ENCODE measurements around the gene GNAI3.
A peak's percentile ranks its signal among the peaks of the same experiment; 100 is the strongest.

GNAI3 gene

DNA sequence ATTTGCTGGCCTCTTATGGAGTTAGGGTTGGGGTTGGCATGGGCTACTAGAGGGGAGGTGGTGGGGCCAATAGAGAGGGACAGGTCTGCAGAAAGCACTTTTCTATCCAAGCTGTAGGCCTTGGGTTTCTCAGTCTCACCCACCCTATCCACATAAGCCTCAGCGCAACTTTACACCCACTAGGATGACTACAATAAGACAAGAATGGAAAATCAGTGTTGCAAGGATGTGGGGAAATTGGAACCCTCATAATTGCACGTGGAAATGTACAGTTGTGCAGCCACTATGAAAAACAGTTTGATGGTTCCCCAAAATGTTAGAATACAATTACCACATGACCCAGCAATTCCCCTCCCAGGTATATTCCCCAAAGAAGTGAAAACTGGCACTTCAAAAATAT, 93.4 kb downstream of the GNAI3 start:
- H3K4me1 ChIP-seq (ENCODE audit: insufficient read depth, low read length, severe bottlenecking): no peaks in the 10 kb centered on the region
- no peaks in the 10 kb centered on the region for H3F3A ChIP-seq (ENCODE audit: insufficient read depth, low read length)
- H3K4me3 ChIP-seq (ENCODE audit: low read depth, low read length, poor library complexity, severe bottlenecking): no peak overlapping the region
- no peaks in the 10 kb centered on the region for H3K79me2 ChIP-seq (ENCODE audit: insufficient read depth, low read length)
- H3K4me2 ChIP-seq (ENCODE audit: low read length): no peak overlapping the region
- no peak for TF ChIP-seq CTCF (IDR thresholded peaks at IDR 0.05; ENCODE audit: low read length)
- TF ChIP-seq EZH2 (IDR thresholded peaks at IDR 0.05; ENCODE audit: borderline replicate concordance, low read length): no peak
- no peak overlapping the region for H2AFZ ChIP-seq (ENCODE audit: low read length)
- no peak overlapping the region for H3K27ac ChIP-seq (ENCODE audit: low read depth, low read length, poor library complexity, severe bottlenecking)
- no peaks in the 10 kb centered on the region for H3K36me3 ChIP-seq (ENCODE audit: insufficient read depth, low read length)
- H4K20me1 ChIP-seq (ENCODE audit: insufficient read depth, low read length): no peaks in the 10 kb centered on the region
- no peaks in the 10 kb centered on the region for H3K9me3 ChIP-seq (ENCODE audit: low read length)
- no peaks in the 10 kb centered on the region for H3K27me3 ChIP-seq (ENCODE audit: insufficient read depth, low read length)
- no peak overlapping the region for H3K9ac ChIP-seq (ENCODE audit: low read length)
- no peaks in the 10 kb centered on the region for H3K9me2 ChIP-seq (ENCODE audit: low read depth, low read length)

DNA sequence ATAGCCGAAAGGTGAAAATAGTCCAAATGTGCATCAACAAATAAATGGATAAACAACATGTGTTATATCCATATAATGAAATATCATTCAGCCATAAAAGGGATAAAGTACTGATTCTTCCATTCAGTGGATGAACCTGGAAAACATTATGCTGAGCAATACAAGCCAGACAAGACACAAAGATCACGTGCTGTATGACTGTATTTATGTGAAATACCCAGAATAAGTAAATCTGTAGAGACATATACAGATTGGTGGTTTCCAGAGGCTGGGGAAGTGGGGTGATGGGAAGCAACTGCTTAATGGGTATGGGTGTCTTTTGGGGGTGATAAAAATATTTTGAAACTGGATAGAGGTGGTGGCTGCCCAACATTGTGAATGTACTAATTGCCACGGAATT, 94.2 kb downstream of the GNAI3 start:
- Histone ChIP-seq H4K20me1 (ENCODE audit: insufficient read depth, low read length) (no peaks in the 10 kb centered on the region), H3K4me2 (ENCODE audit: low read length) (no peak overlapping the region), H3K9me2 (ENCODE audit: low read depth, low read length) (no peaks in the 10 kb centered on the region), H3K27me3 (ENCODE audit: insufficient read depth, low read length) (no peaks in the 10 kb centered on the region), H3K4me1 (ENCODE audit: insufficient read depth, low read length, severe bottlenecking) (no peaks in the 10 kb centered on the region), H3K9me3 (ENCODE audit: low read length) (no peaks in the 10 kb centered on the region), H3K79me2 (ENCODE audit: insufficient read depth, low read length) (no peaks in the 10 kb centered on the region), H3K27ac (ENCODE audit: low read depth, low read length, poor library complexity, severe bottlenecking) (no peak overlapping the region), H2AFZ (ENCODE audit: low read length) (no peak overlapping the region), H3K9ac (ENCODE audit: low read length) (no peak overlapping the region), H3K36me3 (ENCODE audit: insufficient read depth, low read length) (no peaks in the 10 kb centered on the region), H3F3A (ENCODE audit: insufficient read depth, low read length) (no peaks in the 10 kb centered on the region), H3K4me3 (ENCODE audit: low read depth, low read length, poor library complexity, severe bottlenecking) (no peak overlapping the region)
- no peak for TF ChIP-seq CTCF (IDR thresholded peaks at IDR 0.05; ENCODE audit: low read length)
- TF ChIP-seq EZH2 (IDR thresholded peaks at IDR 0.05; ENCODE audit: borderline replicate concordance, low read length): no peak

- TF ChIP-seq CTCF (IDR thresholded peaks at IDR 0.05; ENCODE audit: low read length): peak; percentile 85
- no peak for TF ChIP-seq EZH2 (IDR thresholded peaks at IDR 0.05; ENCODE audit: borderline replicate concordance, low read length)
- H3K4me3 ChIP-seq (ENCODE audit: low read depth, low read length, poor library complexity, severe bottlenecking): no peak overlapping the region
- H3F3A ChIP-seq (ENCODE audit: insufficient read depth, low read length): no peaks in the 10 kb centered on the region
- no peak overlapping the region; the same call in 1 of the 2 replicates for H3K4me2 ChIP-seq (ENCODE audit: low read length)
- H3K27me3 ChIP-seq (ENCODE audit: insufficient read depth, low read length): no peaks in the 10 kb centered on the region
- H3K79me2 ChIP-seq (ENCODE audit: insufficient read depth, low read length): no peaks in the 10 kb centered on the region
- no peak overlapping the region for H2AFZ ChIP-seq (ENCODE audit: low read length)
- no peak overlapping the region for H3K9ac ChIP-seq (ENCODE audit: low read length)
- no peaks in the 10 kb centered on the region for H3K36me3 ChIP-seq (ENCODE audit: insufficient read depth, low read length)
- H3K4me1 ChIP-seq (ENCODE audit: insufficient read depth, low read length, severe bottlenecking): no peaks in the 10 kb centered on the region
- H4K20me1 ChIP-seq (ENCODE audit: insufficient read depth, low read length): no peaks in the 10 kb centered on the region
- H3K9me3 ChIP-seq (ENCODE audit: low read length): no peaks in the 10 kb centered on the region
- no peaks in the 10 kb centered on the region for H3K9me2 ChIP-seq (ENCODE audit: low read depth, low read length)
- H3K27ac ChIP-seq (ENCODE audit: low read depth, low read length, poor library complexity, severe bottlenecking): no peak overlapping the region
Observed at GRCh38 chr1:109643385-109644230, 95.2 kb downstream of the GNAI3 start.
